Dedifferentiated amniotic fluid mesenchymal stem cell (primary cell): Measurements from ENCODE around the gene AFF1.
"Not testable (repeated sequence)": the region's sequence is repeated elsewhere in the genome, so short reads cannot be mapped to it uniquely, and the experiment has no call there.

Experiments used
- DNase-seq: peaks from one replicate; pipeline ENCODE4 v3.0.0-alpha.2; 2016; ENCODE audit errors: extremely low spot score

The AFF1 gene

GRCh38 chr4:87054900-87055299 is 120.1 kb downstream of the AFF1 start:
- DNase-seq, result no peak

- DNase-seq, result no peak
Observed at GRCh38 chr4:87055311-87055710, 120.5 kb downstream of the AFF1 start.

- no peak for DNase-seq
Observed at GRCh38 chr4:87056881-87057280, 122.1 kb downstream of the AFF1 start.

- no peak for DNase-seq
Observed at GRCh38 chr4:87057835-87058355, 123.1 kb downstream of the AFF1 start.

GRCh38 chr4:87058356-87059073 is 123.7 kb downstream of the AFF1 start:
- DNase-seq, result no peak

- DNase-seq, result no peak
Observed at GRCh38 chr4:87060957-87061356, 126.1 kb downstream of the AFF1 start.

- no peak for DNase-seq
Observed at GRCh38 chr4:87065021-87065420, 130.2 kb downstream of the AFF1 start.

GRCh38 chr4:87066403-87067123 is 131.8 kb downstream of the AFF1 start:
- no peak for DNase-seq

GRCh38 chr4:87067124-87067885 is 132.5 kb downstream of the AFF1 start:
- no peak for DNase-seq

GRCh38 chr4:87068583-87069021 is 133.8 kb downstream of the AFF1 start:
- no peak for DNase-seq

- no peak for DNase-seq
Observed at GRCh38 chr4:87069037-87069742, 134.4 kb downstream of the AFF1 start.

- DNase-seq, result no peak
Observed at GRCh38 chr4:87071401-87071800, 136.6 kb downstream of the AFF1 start.

GRCh38 chr4:87072545-87072944 is 137.7 kb downstream of the AFF1 start:
- DNase-seq, result not testable (repeated sequence)

- no peak for DNase-seq
Observed at GRCh38 chr4:87073199-87074120, 138.6 kb downstream of the AFF1 start.

GRCh38 chr4:87074121-87074488 is 139.3 kb downstream of the AFF1 start:
- no peak for DNase-seq

GRCh38 chr4:87075876-87076275 is 141.1 kb downstream of the AFF1 start:
- DNase-seq, result no peak

- no peak for DNase-seq
Observed at GRCh38 chr4:87076690-87077358, 142.0 kb downstream of the AFF1 start.

GRCh38 chr4:87077914-87078585 is 143.2 kb downstream of the AFF1 start:
- DNase-seq, result no peak

- peak; percentile 81 for DNase-seq
Observed at GRCh38 chr4:87078987-87079486, 144.2 kb downstream of the AFF1 start.
